ENCODE data around the gene COBLL1.

Gene COBLL1

DNA sequence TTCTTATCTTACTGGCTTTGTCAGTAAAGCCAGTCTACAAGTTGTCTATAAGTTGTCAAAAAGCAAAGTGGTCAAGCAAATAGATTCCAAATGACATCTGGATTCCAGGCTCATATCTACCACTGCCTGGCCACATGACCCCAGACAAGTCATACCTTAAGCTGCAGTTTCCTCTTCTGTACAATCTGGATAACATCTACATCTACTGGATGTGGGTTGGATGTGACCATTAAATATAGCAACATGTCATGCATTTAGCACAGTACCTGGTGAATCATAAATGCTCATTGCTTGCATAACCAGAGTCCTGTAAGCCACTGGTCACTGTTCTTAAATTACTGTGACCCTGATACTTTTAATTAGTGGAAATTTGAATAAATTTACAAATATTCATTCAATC is 16.8 kb downstream of the COBLL1 start:
- Histone ChIP-seq H4K20me1 (ENCODE audit: insufficient read depth, low read length) (no peaks in the 10 kb centered on the region), H3K9me3 (ENCODE audit: insufficient read depth, low read length) (no peaks in the 10 kb centered on the region), H3K4me3 (ENCODE audit: low read length) (no peak overlapping the region), H3K27ac (ENCODE audit: low read length) (no peak overlapping the region), H3K9ac (ENCODE audit: low read length) (no peak overlapping the region), H3K36me3 (replicated peaks; ENCODE audit: low read depth, low read length) (no peaks in the 10 kb centered on the region), H2AFZ (ENCODE audit: low read depth, low read length) (no peak overlapping the region), H3K4me2 (ENCODE audit: low read length) (no peak overlapping the region), H3K79me2 (ENCODE audit: low read length) (peaks cover 8% of the 10 kb centered on the region; the same call in 1 of the 2 replicates), H3K4me1 (ENCODE audit: low read length) (peaks cover 23% of the 10 kb centered on the region), H3K27me3 (ENCODE audit: low read depth, low read length) (no peaks in the 10 kb centered on the region)
- TF ChIP-seq, protein P1, sequence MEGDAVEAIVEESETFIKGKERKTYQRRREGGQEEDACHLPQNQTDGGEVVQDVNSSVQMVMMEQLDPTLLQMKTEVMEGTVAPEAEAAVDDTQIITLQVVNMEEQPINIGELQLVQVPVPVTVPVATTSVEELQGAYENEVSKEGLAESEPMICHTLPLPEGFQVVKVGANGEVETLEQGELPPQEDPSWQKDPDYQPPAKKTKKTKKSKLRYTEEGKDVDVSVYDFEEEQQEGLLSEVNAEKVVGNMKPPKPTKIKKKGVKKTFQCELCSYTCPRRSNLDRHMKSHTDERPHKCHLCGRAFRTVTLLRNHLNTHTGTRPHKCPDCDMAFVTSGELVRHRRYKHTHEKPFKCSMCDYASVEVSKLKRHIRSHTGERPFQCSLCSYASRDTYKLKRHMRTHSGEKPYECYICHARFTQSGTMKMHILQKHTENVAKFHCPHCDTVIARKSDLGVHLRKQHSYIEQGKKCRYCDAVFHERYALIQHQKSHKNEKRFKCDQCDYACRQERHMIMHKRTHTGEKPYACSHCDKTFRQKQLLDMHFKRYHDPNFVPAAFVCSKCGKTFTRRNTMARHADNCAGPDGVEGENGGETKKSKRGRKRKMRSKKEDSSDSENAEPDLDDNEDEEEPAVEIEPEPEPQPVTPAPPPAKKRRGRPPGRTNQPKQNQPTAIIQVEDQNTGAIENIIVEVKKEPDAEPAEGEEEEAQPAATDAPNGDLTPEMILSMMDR (IDR thresholded peaks at IDR 0.05; ENCODE audit: low read depth, low read length): no peak
- no peak for TF ChIP-seq EZH2phosphoT487 (IDR thresholded peaks at IDR 0.05; ENCODE audit: low read depth)

DNA sequence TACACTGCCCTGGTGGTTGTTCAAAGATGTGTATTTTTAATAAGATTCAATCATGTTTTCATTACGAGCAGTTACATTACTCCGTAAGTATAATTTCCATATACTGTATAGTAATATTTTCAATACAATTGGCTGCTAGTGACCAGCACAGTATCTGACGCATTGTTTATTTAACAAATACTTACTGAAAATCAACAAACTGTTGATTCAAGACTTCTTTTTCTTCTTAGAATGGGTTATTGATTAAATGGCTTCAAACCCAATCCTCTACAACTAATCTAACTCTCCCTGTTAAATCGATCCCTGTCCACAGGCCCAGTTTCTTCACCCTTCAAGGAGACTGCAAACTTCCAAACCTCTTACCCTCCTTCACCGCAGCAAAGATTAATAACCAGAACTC is 18.5 kb downstream of the COBLL1 start:
- TF ChIP-seq, protein P1 (IDR thresholded peaks at IDR 0.05; ENCODE audit: low read depth, low read length): no peak
- no peak for TF ChIP-seq EZH2phosphoT487 (IDR thresholded peaks at IDR 0.05; ENCODE audit: low read depth)
- Histone ChIP-seq H3K9me3 (ENCODE audit: insufficient read depth, low read length) (no peaks in the 10 kb centered on the region), H3K36me3 (replicated peaks; ENCODE audit: low read depth, low read length) (no peaks in the 10 kb centered on the region), H3K4me1 (ENCODE audit: low read length) (peaks cover 23% of the 10 kb centered on the region), H3K27ac (ENCODE audit: low read length) (no peak overlapping the region), H3K4me3 (ENCODE audit: low read length) (no peak overlapping the region), H3K4me2 (ENCODE audit: low read length) (no peak overlapping the region), H3K79me2 (ENCODE audit: low read length) (peaks cover 6% of the 10 kb centered on the region; the same call in 1 of the 2 replicates), H2AFZ (ENCODE audit: low read depth, low read length) (no peak overlapping the region), H4K20me1 (ENCODE audit: insufficient read depth, low read length) (no peaks in the 10 kb centered on the region), H3K27me3 (ENCODE audit: low read depth, low read length) (no peaks in the 10 kb centered on the region), H3K9ac (ENCODE audit: low read length) (no peak overlapping the region)

DNA sequence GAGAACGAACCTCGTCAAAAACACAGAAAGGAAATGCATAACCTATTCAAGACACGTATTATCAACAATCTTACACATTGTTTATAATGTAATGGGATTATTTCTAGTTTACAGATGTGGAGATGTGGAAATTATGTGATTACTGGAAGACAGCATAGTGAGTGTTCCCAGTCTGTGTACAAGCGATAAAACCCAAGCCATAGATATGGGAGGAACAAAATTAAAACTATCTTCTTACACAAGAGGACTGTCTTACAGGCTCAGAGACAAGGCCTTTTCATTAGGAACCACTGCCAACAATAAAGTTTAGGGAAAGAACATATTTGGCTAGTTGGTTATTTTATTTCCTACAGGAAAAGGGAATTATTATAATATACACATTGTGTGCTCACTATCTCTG is 20.3 kb downstream of the COBLL1 start:
- H3K36me3 ChIP-seq (replicated peaks; ENCODE audit: low read depth, low read length): no peaks in the 10 kb centered on the region
- H2AFZ ChIP-seq (ENCODE audit: low read depth, low read length): no peak overlapping the region
- no peaks in the 10 kb centered on the region for H4K20me1 ChIP-seq (ENCODE audit: insufficient read depth, low read length)
- no peak overlapping the region for H3K4me3 ChIP-seq (ENCODE audit: low read length)
- no peaks in the 10 kb centered on the region for H3K9me3 ChIP-seq (ENCODE audit: insufficient read depth, low read length)
- H3K4me2 ChIP-seq (ENCODE audit: low read length): no peak overlapping the region
- peaks cover 11% of the 10 kb centered on the region for H3K4me1 ChIP-seq (ENCODE audit: low read length)
- no peaks in the 10 kb centered on the region for H3K79me2 ChIP-seq (ENCODE audit: low read length)
- H3K27me3 ChIP-seq (ENCODE audit: low read depth, low read length): no peaks in the 10 kb centered on the region
- H3K9ac ChIP-seq (ENCODE audit: low read length): no peak overlapping the region
- H3K27ac ChIP-seq (ENCODE audit: low read length): no peak overlapping the region
- TF ChIP-seq EZH2phosphoT487 (IDR thresholded peaks at IDR 0.05; ENCODE audit: low read depth): no peak
- TF ChIP-seq, protein P1 (IDR thresholded peaks at IDR 0.05; ENCODE audit: low read depth, low read length): no peak

DNA sequence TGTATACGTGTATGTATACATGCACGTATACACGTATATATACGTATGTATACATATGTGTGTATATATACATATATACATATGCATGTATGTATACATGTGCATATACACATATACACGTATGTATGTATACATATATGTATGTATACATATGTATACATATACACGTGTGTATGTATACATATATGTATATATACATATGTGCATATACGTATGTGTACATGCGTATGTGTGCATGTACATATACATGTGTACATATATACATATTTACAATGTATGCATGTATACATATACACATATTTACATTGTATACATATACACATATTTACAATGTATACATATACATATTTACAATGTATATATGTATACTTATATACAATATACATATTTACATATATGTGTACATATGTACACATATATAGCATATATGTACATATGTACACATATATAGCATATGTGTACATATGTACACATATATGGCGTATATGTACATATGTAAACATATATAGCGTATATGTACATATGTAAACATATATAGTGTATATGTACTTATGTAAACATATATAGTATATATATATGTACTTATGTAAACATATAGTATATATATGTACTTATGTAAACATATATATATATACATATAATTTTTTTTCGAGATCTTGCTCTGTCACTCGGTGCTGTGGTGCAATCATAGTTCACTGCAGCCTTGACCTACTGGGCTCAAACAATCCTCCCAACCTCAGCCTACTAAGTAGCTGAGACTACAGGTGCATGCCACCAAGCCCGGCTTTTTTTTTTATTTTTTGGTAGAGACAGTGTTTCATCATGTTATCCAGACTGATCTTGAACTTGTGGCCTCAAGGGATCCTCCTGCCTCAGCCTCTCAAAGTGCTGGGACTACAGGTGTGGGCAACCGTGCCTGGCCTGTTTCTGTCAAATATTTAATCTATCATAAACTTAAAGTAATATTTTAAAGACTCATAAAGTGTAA is 23.2 kb downstream of the COBLL1 start:
- Histone ChIP-seq H3K27me3 (ENCODE audit: low read depth, low read length) (no peaks in the 10 kb centered on the region), H3K79me2 (ENCODE audit: low read length) (no peaks in the 10 kb centered on the region), H3K4me1 (ENCODE audit: low read length) (peaks cover 11% of the 10 kb centered on the region), H3K4me2 (ENCODE audit: low read length) (no peak overlapping the region), H3K9me3 (ENCODE audit: insufficient read depth, low read length) (no peaks in the 10 kb centered on the region), H3K4me3 (ENCODE audit: low read length) (no peak overlapping the region), H3K27ac (ENCODE audit: low read length) (no peak overlapping the region), H4K20me1 (ENCODE audit: insufficient read depth, low read length) (no peaks in the 10 kb centered on the region), H2AFZ (ENCODE audit: low read depth, low read length) (no peak overlapping the region), H3K36me3 (replicated peaks; ENCODE audit: low read depth, low read length) (no peaks in the 10 kb centered on the region), H3K9ac (ENCODE audit: low read length) (no peak overlapping the region)
- TF ChIP-seq, protein P1 (IDR thresholded peaks at IDR 0.05; ENCODE audit: low read depth, low read length): no peak
- no peak for TF ChIP-seq EZH2phosphoT487 (IDR thresholded peaks at IDR 0.05; ENCODE audit: low read depth)
